Endothelial cell of umbilical vein (primary cell): ENCODE results near the gene RASL10A. TPM values are rescaled to one million over a fixed set of nuclear protein-coding genes. Genes with fewer than 3 reads are reported as not detected.

Source experiments
- BruUV-seq: library from RNA; stranded (reverse); fragments of 400-500 nt; replicated peaks from 2 replicates; lab custom pipeline; 2021; lab: Mats Ljungman, UMichigan
- CTCF ChIA-PET: fragments of 300-600, 350-600 bp; sonication (Branson Sonifier 250); formaldehyde crosslinking; loops from one replicate; lab custom pipeline; 2021; ENCODE audit warnings: antibody characterized with exemption, inconsistent platforms; lab: Charles Lee
- POLR2A ChIA-PET: fragments of 300-600, 350-600 bp; sonication (Branson Sonifier 250); formaldehyde crosslinking; loops from one replicate; lab custom pipeline; 2021; ENCODE audit warnings: antibody characterized with exemption, inconsistent platforms; lab: Charles Lee
- DNase-seq: peaks from one replicate; pipeline ENCODE4 v3.0.0-alpha.2; 2011; ENCODE audit warnings: low read depth, low spot score
- FAIRE-seq: peaks from 2 replicates; lab custom pipeline; 2011; peaks lifted over from hg19 to GRCh38; lab: Jason Lieb, UNC
- H2AFZ ChIP-seq: 2 replicates; pipeline ENCODE4 v1.6.0; 2012; ENCODE audit warnings: low read depth, low read length, control low read depth, inconsistent platforms
- H3K27ac ChIP-seq: 2 replicates; pipeline ENCODE4 v1.5.1; 2011; ENCODE audit warnings: low read depth, mild to moderate bottlenecking, control low read depth, low read length, moderate library complexity; ENCODE audit not compliant: insufficient read depth
- H3K27me3 ChIP-seq, 2 experiments: 2 replicates each; pipeline versions ENCODE4 v1.6.0 to v1.6.1; 2011; ENCODE audit warnings: low read length in 2 of 2, mixed read lengths in 1 of 2; ENCODE audit not compliant: control insufficient read depth in 2 of 2, insufficient read depth in 2 of 2
- H3K36me3 ChIP-seq, 2 experiments: 2 replicates in 1 of 2; 3 replicates in 1 of 2; pipeline ENCODE4 v1.5.1; 2011; ENCODE audit warnings: low read length in 2 of 2, mild to moderate bottlenecking in 1 of 2, moderate library complexity in 1 of 2; ENCODE audit not compliant: control insufficient read depth in 2 of 2, insufficient read depth in 2 of 2; ENCODE audit errors: extremely low read depth in 1 of 2
- H3K4me1 ChIP-seq: 3 replicates; pipeline ENCODE4 v1.5.1; 2011; ENCODE audit warnings: mild to moderate bottlenecking, low read length; ENCODE audit not compliant: control insufficient read depth, insufficient read depth; ENCODE audit errors: extremely low read depth
- H3K4me2 ChIP-seq: 2 replicates; pipeline ENCODE4 v1.6.1; 2011; ENCODE audit warnings: low read length, control low read depth, mixed read lengths; ENCODE audit not compliant: insufficient read depth
- H3K4me3 ChIP-seq, 3 experiments: fragments of 200-600 bp in 1 of 3; sonication (generic), shearing (Covaris generic) in 1 of 3; replicated peaks in 1 of 3; 2 replicates each; pipeline ENCODE4 v1.5.1; 2011 to 2016; ENCODE audit warnings: control low read depth in 3 of 3, low read length in 3 of 3, mild to moderate bottlenecking in 2 of 3, inconsistent platforms in 1 of 3, low read depth in 1 of 3, moderate library complexity in 1 of 3; ENCODE audit not compliant: insufficient read depth in 1 of 3
- H3K79me2 ChIP-seq: 2 replicates; pipeline ENCODE4 v1.6.0; 2012; ENCODE audit warnings: low read length, inconsistent platforms; ENCODE audit not compliant: control insufficient read depth, insufficient read depth
- H3K9ac ChIP-seq: replicated peaks from 2 replicates; pipeline ENCODE3; 2011; ENCODE audit warnings: low read length, control low read depth; ENCODE audit not compliant: insufficient read depth; ENCODE audit errors: extremely low read depth
- H3K9me1 ChIP-seq: replicated peaks from 3 replicates; pipeline ENCODE4 v1.6.0; 2011; ENCODE audit warnings: mild to moderate bottlenecking, low read length; ENCODE audit not compliant: control insufficient read depth, insufficient read depth; ENCODE audit errors: extremely low read depth
- H3K9me3 ChIP-seq: replicated peaks from 2 replicates; pipeline ENCODE4 v1.5.1; 2012; ENCODE audit warnings: low read length, inconsistent platforms; ENCODE audit not compliant: control insufficient read depth, insufficient read depth
- H4K20me1 ChIP-seq: replicated peaks from 2 replicates; pipeline ENCODE3; 2011; ENCODE audit warnings: mild to moderate bottlenecking, low read length; ENCODE audit not compliant: control insufficient read depth, insufficient read depth; ENCODE audit errors: extremely low read depth
- EZH2 ChIP-seq: IDR thresholded peaks from 2 replicates; pipeline ENCODE4 v1.6.1; 2012; ENCODE audit warnings: borderline replicate concordance, low read depth, mild to moderate bottlenecking, moderate library complexity, low read length, inconsistent platforms; ENCODE audit not compliant: severe bottlenecking
- FOS ChIP-seq: IDR thresholded peaks from 2 replicates; pipeline ENCODE4 v1.6.1; 2011; ENCODE audit warnings: mild to moderate bottlenecking, low read length, moderate library complexity, borderline replicate concordance; ENCODE audit not compliant: insufficient read depth
- GATA2 ChIP-seq: IDR thresholded peaks from 2 replicates; pipeline ENCODE4 v1.7.0; 2011; ENCODE audit warnings: low read depth, mild to moderate bottlenecking, moderate library complexity, mixed read lengths, low read length; ENCODE audit not compliant: insufficient read length, insufficient read depth
- JUN ChIP-seq: IDR thresholded peaks from 2 replicates; pipeline ENCODE4 v1.6.1; 2011; ENCODE audit warnings: borderline replicate concordance, low read depth; ENCODE audit not compliant: insufficient read length, insufficient read depth
- MYC ChIP-seq: IDR thresholded peaks from one replicate; pipeline ENCODE4 v1.6.1; 2011; ENCODE audit warnings: mild to moderate bottlenecking, low read depth, low read length
- POLR2A ChIP-seq: IDR thresholded peaks from 2 replicates; pipeline ENCODE4 v1.6.1; 2012; ENCODE audit warnings: low read depth, mild to moderate bottlenecking, control low read depth, low read length
- POLR2AphosphoS5 ChIP-seq: IDR thresholded peaks from 2 replicates; pipeline ENCODE4 v1.6.1; 2012; ENCODE audit warnings: low read depth, mild to moderate bottlenecking, control low read depth, low read length, moderate library complexity; ENCODE audit not compliant: insufficient read depth
- dilution Hi-C: fragments of 300-500 bp; cut with MboI; formaldehyde crosslinking; loops from one replicate; pipeline ENCODE4 v1.15.0; 2019; ENCODE audit warnings: low sequenced_read_pairs; ENCODE audit not compliant: extremely low pct_ligation_motif_present
- intact Hi-C: fragments of 100-400 bp; cut with micrococcal nuclease; formaldehyde crosslinking; loops from one replicate; pipeline ENCODE4 v1.10.0; 2022
- polyA plus RNA-seq, 4 experiments: library from polyadenylated mRNA; depleted of rRNA in 3 of 4; stranded (reverse) in 3 of 4; unstranded in 1 of 4; fragments of >200 nt; gene quantifications; 2 replicates each; pipeline versions ENCODE4 v1.2.1 to v1.2.3, GENCODE V29; 2011 to 2012; ENCODE audit warnings: missing spikeins in 1 of 4
- total RNA-seq: library from RNA; stranded (reverse); gene quantifications from 2 replicates; pipeline ENCODE4 v1.2.3, GENCODE V29; 2021
- TF ChIP-seq, protein P1 (sequence below): IDR thresholded peaks from 2 replicates; pipeline ENCODE4 v1.6.1; 2011; ENCODE audit not compliant: insufficient read depth, insufficient read length
- TF ChIP-seq, protein P2 (sequence below), 2 donors: IDR thresholded peaks; 1 replicate in 1 of 2; 2 replicates in 1 of 2; pipeline ENCODE4 v1.5.1; 2011; ENCODE audit warnings: low read length in 2 of 2, mild to moderate bottlenecking in 2 of 2, moderate library complexity in 2 of 2, control low read depth in 1 of 2, inconsistent platforms in 1 of 2, low read depth in 1 of 2; ENCODE audit not compliant: insufficient read depth in 1 of 2; ENCODE audit errors: extremely low read depth in 1 of 2

RASL10A gene
- total and polyA plus RNA-seq, 2 donors (not counting 3 experiments of a cell fraction or from before 2014, with no cell fraction given) = 1.1 to 1.9 TPM

DNA sequence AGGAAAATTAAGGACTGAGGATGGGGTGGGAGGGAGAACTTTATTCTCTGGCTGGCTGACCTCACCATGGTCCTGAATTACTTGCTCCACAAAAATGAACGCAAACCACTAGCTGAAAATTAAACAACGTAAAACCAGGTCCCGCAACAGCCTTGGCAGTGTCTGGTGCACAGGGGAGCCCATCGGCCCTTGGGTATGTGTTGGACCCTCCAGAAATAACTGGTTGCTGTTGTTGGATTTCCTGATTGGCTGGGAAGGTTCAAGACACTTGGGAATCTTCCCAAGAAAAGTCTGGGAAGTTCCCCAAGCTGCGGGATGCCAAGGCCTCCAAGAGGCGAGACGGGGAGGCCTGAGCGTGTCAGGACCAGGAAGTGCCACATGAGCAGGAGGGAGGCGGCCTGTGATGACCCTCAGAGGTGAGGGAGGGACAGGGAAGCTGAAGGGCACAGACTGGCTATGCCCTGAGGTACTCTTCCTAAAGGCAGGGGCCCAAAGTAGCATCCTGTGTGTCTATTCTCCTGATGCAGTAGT, 10.4 kb upstream of the RASL10A start:
- no peaks in the 10 kb centered on the region for H3K9me1 ChIP-seq
- DNase-seq = no peak
- no peak overlapping the region for H3K4me2 ChIP-seq
- no peak overlapping the region for H3K9ac ChIP-seq
- FAIRE-seq = no peak
- intact Hi-C loops (no loop called here), dilution Hi-C loops (no loop called here)
- TF ChIP-seq, protein P1, sequence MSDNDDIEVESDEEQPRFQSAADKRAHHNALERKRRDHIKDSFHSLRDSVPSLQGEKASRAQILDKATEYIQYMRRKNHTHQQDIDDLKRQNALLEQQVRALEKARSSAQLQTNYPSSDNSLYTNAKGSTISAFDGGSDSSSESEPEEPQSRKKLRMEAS = no peak
- TF ChIP-seq MYC (no peak), JUN (no peak), FOS (no peak), POLR2A (no peak), GATA2 (no peak), POLR2AphosphoS5 (no peak), EZH2 (no peak)
- TF ChIP-seq, protein P2, sequence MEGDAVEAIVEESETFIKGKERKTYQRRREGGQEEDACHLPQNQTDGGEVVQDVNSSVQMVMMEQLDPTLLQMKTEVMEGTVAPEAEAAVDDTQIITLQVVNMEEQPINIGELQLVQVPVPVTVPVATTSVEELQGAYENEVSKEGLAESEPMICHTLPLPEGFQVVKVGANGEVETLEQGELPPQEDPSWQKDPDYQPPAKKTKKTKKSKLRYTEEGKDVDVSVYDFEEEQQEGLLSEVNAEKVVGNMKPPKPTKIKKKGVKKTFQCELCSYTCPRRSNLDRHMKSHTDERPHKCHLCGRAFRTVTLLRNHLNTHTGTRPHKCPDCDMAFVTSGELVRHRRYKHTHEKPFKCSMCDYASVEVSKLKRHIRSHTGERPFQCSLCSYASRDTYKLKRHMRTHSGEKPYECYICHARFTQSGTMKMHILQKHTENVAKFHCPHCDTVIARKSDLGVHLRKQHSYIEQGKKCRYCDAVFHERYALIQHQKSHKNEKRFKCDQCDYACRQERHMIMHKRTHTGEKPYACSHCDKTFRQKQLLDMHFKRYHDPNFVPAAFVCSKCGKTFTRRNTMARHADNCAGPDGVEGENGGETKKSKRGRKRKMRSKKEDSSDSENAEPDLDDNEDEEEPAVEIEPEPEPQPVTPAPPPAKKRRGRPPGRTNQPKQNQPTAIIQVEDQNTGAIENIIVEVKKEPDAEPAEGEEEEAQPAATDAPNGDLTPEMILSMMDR (IDR thresholded peaks at IDR 0.05; ENCODE audit: extremely low read depth in 1 of 2, insufficient read depth in 1 of 2, low read depth in 1 of 2, low read length in 2 of 2) = no peak
- peaks cover 3% of the 10 kb centered on the region for H3K4me1 ChIP-seq
- CTCF ChIA-PET = interaction anchor here (1.4 kb wide), 1 partner anchor 34 kb away, joined by 5 read pairs; no protein-coding TSS in a partner anchor
- no peak overlapping the region for H2AFZ ChIP-seq
- H3K36me3 ChIP-seq = peaks cover 2 to 28% of the 10 kb centered on the region in 2 experiments
- no peaks in the 10 kb centered on the region for H3K79me2 ChIP-seq
- H3K9me3 ChIP-seq = no peaks in the 10 kb centered on the region
- no peak overlapping the region for H3K27ac ChIP-seq
- BruUV-seq = no TSS peak
- no peaks in the 10 kb centered on the region for H3K27me3 ChIP-seq
- H4K20me1 ChIP-seq = no peaks in the 10 kb centered on the region
- H3K4me3 ChIP-seq = no peak overlapping the region
- POLR2A ChIA-PET = no interaction called here
